PC-3 (cell line): ENCODE measurements around the gene SLC5A5. TPM values are rescaled to one million over a fixed set of nuclear protein-coding genes. Genes with fewer than 3 reads are reported as not detected.

Source experiments
- ATAC-seq: fragments of 200-7000 bp; cut with Tn5 transposase; 2 replicates; pipeline ENCODE4 v1.9.1; 2020; ENCODE audit warnings: mild to moderate bottlenecking, moderate library complexity
- BruUV-seq: library from RNA; stranded (reverse); fragments of 400-500 nt; replicated peaks from 2 replicates; lab custom pipeline; 2021; lab: Mats Ljungman, UMichigan
- CTCF ChIA-PET: fragments of 300-600 bp; sonication (Branson Sonifier 250); formaldehyde crosslinking; loops from one replicate; lab custom pipeline; 2022; ENCODE audit warnings: antibody characterized with exemption; lab: Charles Lee
- POLR2A ChIA-PET: fragments of 300-600 bp; sonication (Branson Sonifier 250); formaldehyde crosslinking; loops from one replicate; lab custom pipeline; 2022; ENCODE audit warnings: antibody characterized with exemption; ENCODE audit not compliant: unreplicated experiment; lab: Charles Lee
- DNase-seq: peaks from one replicate; pipeline ENCODE4 v3.0.0-alpha.2; 2015
- H2AFZ ChIP-seq: fragments of 300-600 bp; sonication (generic); 2 replicates; pipeline ENCODE4 v1.6.0; 2016; ENCODE audit warnings: antibody characterized with exemption, low read length
- H3F3A ChIP-seq: fragments of 300-600 bp; sonication (generic); one replicate; pipeline ENCODE4 v1.6.0; 2017; ENCODE audit warnings: antibody characterized with exemption, low read length, control low read depth, mild to moderate bottlenecking; ENCODE audit not compliant: unreplicated experiment
- H3K27ac ChIP-seq: fragments of 300-600 bp; sonication (generic); 2 replicates; pipeline ENCODE4 v1.5.1; 2016; ENCODE audit warnings: mild to moderate bottlenecking, low read length
- H3K27me3 ChIP-seq: fragments of 300-600 bp; sonication (generic); 2 replicates; pipeline ENCODE4 v1.6.1; 2016; ENCODE audit warnings: low read length, mixed read lengths
- H3K36me3 ChIP-seq: fragments of 300-600 bp; sonication (generic); 2 replicates; pipeline ENCODE4 v1.6.1; 2016; ENCODE audit warnings: low read depth, mixed run types, low read length, mixed read lengths
- H3K4me1 ChIP-seq: fragments of 300-600 bp; sonication (generic); 2 replicates; pipeline ENCODE4 v1.5.1; 2016; ENCODE audit warnings: low read length; ENCODE audit not compliant: insufficient read depth
- H3K4me2 ChIP-seq: fragments of 300-600 bp; sonication (generic); 2 replicates; pipeline ENCODE4 v1.6.0; 2016; ENCODE audit warnings: low read length
- H3K4me3 ChIP-seq: fragments of 300-600 bp; sonication (generic); 2 replicates; pipeline ENCODE4 v1.5.1; 2016; ENCODE audit warnings: mild to moderate bottlenecking, low read length, mixed read lengths
- H3K79me2 ChIP-seq: fragments of 300-600 bp; sonication (generic); 2 replicates; pipeline ENCODE4 v1.6.1; 2017; ENCODE audit warnings: low read length, mixed read lengths
- H3K9ac ChIP-seq: fragments of 300-600 bp; sonication (generic); 2 replicates; pipeline ENCODE4 v1.6.0; 2016; ENCODE audit warnings: mild to moderate bottlenecking, low read length
- H3K9me2 ChIP-seq: fragments of 300-600 bp; sonication (generic); replicated peaks from 2 replicates; pipeline ENCODE4 v1.6.1; 2016; ENCODE audit warnings: mixed run types, low read length, mixed read lengths
- H3K9me3 ChIP-seq: fragments of 300-600 bp; sonication (generic); 2 replicates; pipeline ENCODE4 v1.6.1; 2016; ENCODE audit warnings: low read length, mixed read lengths
- H4K20me1 ChIP-seq: fragments of 300-600 bp; sonication (generic); 2 replicates; pipeline ENCODE4 v1.6.1; 2016; ENCODE audit warnings: low read length, mixed read lengths
- CTCF ChIP-seq: fragments of 300-600 bp; sonication (generic); conservative IDR thresholded peaks from 2 replicates; pipeline ENCODE4 v1.5.1; 2017; ENCODE audit warnings: antibody characterized with exemption, low read depth, mild to moderate bottlenecking, low read length
- EZH2 ChIP-seq: fragments of 300-600 bp; sonication (generic); IDR thresholded peaks from one replicate; pipeline ENCODE4 v1.6.1; 2017; ENCODE audit warnings: antibody characterized with exemption, mild to moderate bottlenecking, low read length; ENCODE audit not compliant: unreplicated experiment
- EZH2phosphoT487 ChIP-seq: fragments of 300-600 bp; sonication (generic); IDR thresholded peaks from 2 replicates; pipeline ENCODE4 v1.6.1; 2018; ENCODE audit warnings: mild to moderate bottlenecking, antibody characterized with exemption, low read length, borderline replicate concordance
- intact Hi-C: fragments of 100-400 bp; cut with micrococcal nuclease; formaldehyde crosslinking; loops from 2 replicates; pipeline ENCODE4 v1.9.0; 2023
- total RNA-seq: library from RNA; depleted of rRNA; stranded (reverse); fragments of >200 nt; gene quantifications from 2 replicates; pipeline ENCODE4 v1.2.3, GENCODE V29; 2014

Gene SLC5A5
- total RNA-seq, 1 experiment from 2014 or later, result not detected

GRCh38 chr19:17843292-17843827 lies 28.4 kb upstream of the SLC5A5 start:
- peak overlapping the region; percentile 76 for H3K4me3 ChIP-seq
- H3K9ac ChIP-seq, result peak overlapping the region; percentile 94
- ChIA-PET POLR2A (interaction anchor here (0.6 to 0.8 kb wide), 2 partner anchors 16 kb away, joined by 3 to 4 read pairs; partner anchors contain the start of gene RPL18A), CTCF (interaction anchor here (0.6 kb wide), 1 partner anchor 16 kb away, joined by 11 read pairs; no protein-coding TSS in a partner anchor)
- H4K20me1 ChIP-seq, result no peaks in the 10 kb centered on the region
- H3K27ac ChIP-seq, result no peak overlapping the region
- H3F3A ChIP-seq, result no peaks in the 10 kb centered on the region
- no peaks in the 10 kb centered on the region for H3K27me3 ChIP-seq
- H3K4me1 ChIP-seq, result peaks cover 19% of the 10 kb centered on the region
- peak overlapping the region; percentile 99 for H3K4me2 ChIP-seq
- peaks cover 14% of the 10 kb centered on the region for H3K79me2 ChIP-seq
- H3K9me3 ChIP-seq, result no peaks in the 10 kb centered on the region
- TF ChIP-seq EZH2phosphoT487 (no peak), EZH2 (no peak), CTCF (no peak)
- intact Hi-C loops, result loop anchor here (5.0 kb wide), 1 partner anchor 226 kb away; no protein-coding TSS in a partner anchor
- no peaks in the 10 kb centered on the region for H3K9me2 ChIP-seq
- no peak for DNase-seq
- ATAC-seq, result no peak
- H2AFZ ChIP-seq, result no peak overlapping the region
- H3K36me3 ChIP-seq, result no peaks in the 10 kb centered on the region
- no TSS peak for BruUV-seq

GRCh38 chr19:17843908-17844490 lies 27.7 kb upstream of the SLC5A5 start:
- H3K4me1 ChIP-seq, result peaks cover 19% of the 10 kb centered on the region
- H3K27ac ChIP-seq, result no peak overlapping the region
- TF ChIP-seq CTCF (no peak), EZH2 (no peak), EZH2phosphoT487 (no peak)
- CTCF ChIA-PET, result no interaction called here
- H4K20me1 ChIP-seq, result no peaks in the 10 kb centered on the region
- peaks cover 14% of the 10 kb centered on the region for H3K79me2 ChIP-seq
- H3K27me3 ChIP-seq, result no peaks in the 10 kb centered on the region
- POLR2A ChIA-PET, result interaction anchor here (0.6 kb wide), 1 partner anchor 15 kb away, joined by 4 read pairs; the partner anchor contains the start of gene RPL18A
- ATAC-seq (no peak), DNase-seq (no peak)
- H2AFZ ChIP-seq, result no peak overlapping the region
- intact Hi-C loops, result loop anchor here (5.0 kb wide), 1 partner anchor 227 kb away; no protein-coding TSS in a partner anchor
- no peak overlapping the region for H3K4me2 ChIP-seq
- no peaks in the 10 kb centered on the region for H3K36me3 ChIP-seq
- H3F3A ChIP-seq, result no peaks in the 10 kb centered on the region
- H3K4me3 ChIP-seq, result no peak overlapping the region
- no peaks in the 10 kb centered on the region for H3K9me2 ChIP-seq
- no peak overlapping the region for H3K9ac ChIP-seq
- no peaks in the 10 kb centered on the region for H3K9me3 ChIP-seq
- BruUV-seq, result no TSS peak

- Histone ChIP-seq H3K9ac (no peak overlapping the region), H3K36me3 (no peaks in the 10 kb centered on the region), H3K27me3 (no peaks in the 10 kb centered on the region), H4K20me1 (no peaks in the 10 kb centered on the region), H3K4me3 (no peak overlapping the region), H3K9me3 (no peaks in the 10 kb centered on the region), H3K27ac (no peak overlapping the region), H2AFZ (no peak overlapping the region), H3K79me2 (peaks cover 14% of the 10 kb centered on the region), H3F3A (no peaks in the 10 kb centered on the region), H3K4me2 (no peak overlapping the region), H3K4me1 (peaks cover 23% of the 10 kb centered on the region), H3K9me2 (no peaks in the 10 kb centered on the region)
- no peak for DNase-seq
- ChIA-PET CTCF (interaction anchor here (1.0 kb wide), 1 partner anchor 14 kb away, joined by 4 read pairs; the partner anchor contains the start of gene RPL18A), POLR2A (no interaction called here)
- no peak for ATAC-seq
- TF ChIP-seq EZH2phosphoT487 (no peak), CTCF (no peak), EZH2 (no peak)
- intact Hi-C loops, result no loop called here
- no TSS peak for BruUV-seq
Observed at GRCh38 chr19:17846146-17846545, 25.6 kb upstream of the SLC5A5 start.
